HFFc6 (cell line): Measurements from ENCODE around the gene SLIT1. TPM values are rescaled to one million over a fixed set of nuclear protein-coding genes. Genes with fewer than 3 reads are reported as not detected.

Experiments used
- DNase-seq: peaks from one replicate; pipeline ENCODE4 v3.0.0-alpha.2; 2018
- H3K27ac Mint-ChIP-seq: 2 replicates; pipeline ENCODE4 v1.8.0; 2020; ENCODE audit warnings: mild to moderate bottlenecking, mixed read lengths
- H3K27me3 Mint-ChIP-seq: 2 replicates; pipeline ENCODE4 v1.8.0; 2021; ENCODE audit warnings: mild to moderate bottlenecking, moderate library complexity, mixed read lengths; ENCODE audit not compliant: insufficient read depth
- H3K36me3 Mint-ChIP-seq: 2 replicates; pipeline ENCODE4 v1.8.0; 2021; ENCODE audit warnings: low read depth, mixed read lengths
- H3K4me1 Mint-ChIP-seq: 2 replicates; pipeline ENCODE4 v1.8.0; 2020; ENCODE audit warnings: low read depth, mixed read lengths
- H3K4me3 Mint-ChIP-seq: 2 replicates; pipeline ENCODE4 v1.8.0; 2020; ENCODE audit warnings: mild to moderate bottlenecking, moderate library complexity, mixed read lengths
- H3K9me3 Mint-ChIP-seq: 2 replicates; pipeline ENCODE4 v1.8.0; 2020; ENCODE audit warnings: mild to moderate bottlenecking, mixed read lengths
- CTCF ChIP-seq: fragments of 200-600 bp; sonication (generic); IDR thresholded peaks from 2 replicates; pipeline ENCODE4 v1.5.0; 2021; ENCODE audit warnings: antibody characterized with exemption, mild to moderate bottlenecking
- total RNA-seq, 6 experiments: library from RNA; stranded (reverse); fragmentation: NEBNext Ultra II Directional; extraction: Animal tissue kit (Norgen Biotek cat#: 25700); gene quantifications; 2 replicates in 1 of 6; 3 replicates in 5 of 6; pipeline ENCODE4 v1.2.3, GENCODE V29; 2021

SLIT1 gene
- total RNA-seq, 6 experiments from 2014 or later, result 0.05 TPM; not detected in 5

- peaks cover 11% of the 10 kb centered on the region for H3K27me3 Mint-ChIP-seq
- TF ChIP-seq CTCF, result peak; percentile 100
- peak; percentile 42 for DNase-seq
- no peaks in the 10 kb centered on the region for H3K36me3 Mint-ChIP-seq
- no peak overlapping the region for H3K27ac Mint-ChIP-seq
- no peak overlapping the region for H3K4me3 Mint-ChIP-seq
- H3K4me1 Mint-ChIP-seq, result no peaks in the 10 kb centered on the region
- H3K9me3 Mint-ChIP-seq, result no peaks in the 10 kb centered on the region
Observed at GRCh38 chr10:97210543-97210960, 24.8 kb upstream of the SLIT1 start.

- Mint-ChIP-seq H3K27me3 (peaks cover 17% of the 10 kb centered on the region), H3K4me3 (no peak overlapping the region), H3K27ac (no peak overlapping the region), H3K9me3 (no peaks in the 10 kb centered on the region), H3K4me1 (no peaks in the 10 kb centered on the region), H3K36me3 (no peaks in the 10 kb centered on the region)
- no peak for TF ChIP-seq CTCF
- DNase-seq, result no peak
Observed at GRCh38 chr10:97207756-97208346, 22.1 kb upstream of the SLIT1 start.

GRCh38 chr10:97207131-97207530, 21.4 kb upstream of the SLIT1 start:
- Mint-ChIP-seq H3K27ac (no peak overlapping the region), H3K27me3 (peaks cover 17% of the 10 kb centered on the region), H3K36me3 (no peaks in the 10 kb centered on the region), H3K4me3 (no peak overlapping the region), H3K4me1 (no peaks in the 10 kb centered on the region), H3K9me3 (no peaks in the 10 kb centered on the region)
- DNase-seq, result no peak
- TF ChIP-seq CTCF, result no peak

GRCh38 chr10:97204826-97205679, 19.3 kb upstream of the SLIT1 start:
- DNase-seq, result no peak
- no peaks in the 10 kb centered on the region for H3K4me1 Mint-ChIP-seq
- H3K4me3 Mint-ChIP-seq, result no peak overlapping the region
- H3K36me3 Mint-ChIP-seq, result no peaks in the 10 kb centered on the region
- no peak for TF ChIP-seq CTCF
- peaks cover 15% of the 10 kb centered on the region for H3K27me3 Mint-ChIP-seq
- H3K27ac Mint-ChIP-seq, result no peak overlapping the region
- H3K9me3 Mint-ChIP-seq, result no peaks in the 10 kb centered on the region

GRCh38 chr10:97203220-97203619, 17.5 kb upstream of the SLIT1 start:
- no peak overlapping the region for H3K27ac Mint-ChIP-seq
- H3K9me3 Mint-ChIP-seq, result no peaks in the 10 kb centered on the region
- H3K4me3 Mint-ChIP-seq, result no peak overlapping the region
- no peaks in the 10 kb centered on the region for H3K36me3 Mint-ChIP-seq
- TF ChIP-seq CTCF, result no peak
- H3K4me1 Mint-ChIP-seq, result no peaks in the 10 kb centered on the region
- DNase-seq, result no peak
- peaks cover 12% of the 10 kb centered on the region for H3K27me3 Mint-ChIP-seq
